Measurements from ENCODE around the gene TAPT1. TPM values are rescaled to one million over a fixed set of nuclear protein-coding genes. Genes with fewer than 3 reads are reported as not detected.

Gene TAPT1
- total RNA-seq, 3 donors from 2014 or later, result 39.7 to 52.5 (median 43.0) TPM

DNA sequence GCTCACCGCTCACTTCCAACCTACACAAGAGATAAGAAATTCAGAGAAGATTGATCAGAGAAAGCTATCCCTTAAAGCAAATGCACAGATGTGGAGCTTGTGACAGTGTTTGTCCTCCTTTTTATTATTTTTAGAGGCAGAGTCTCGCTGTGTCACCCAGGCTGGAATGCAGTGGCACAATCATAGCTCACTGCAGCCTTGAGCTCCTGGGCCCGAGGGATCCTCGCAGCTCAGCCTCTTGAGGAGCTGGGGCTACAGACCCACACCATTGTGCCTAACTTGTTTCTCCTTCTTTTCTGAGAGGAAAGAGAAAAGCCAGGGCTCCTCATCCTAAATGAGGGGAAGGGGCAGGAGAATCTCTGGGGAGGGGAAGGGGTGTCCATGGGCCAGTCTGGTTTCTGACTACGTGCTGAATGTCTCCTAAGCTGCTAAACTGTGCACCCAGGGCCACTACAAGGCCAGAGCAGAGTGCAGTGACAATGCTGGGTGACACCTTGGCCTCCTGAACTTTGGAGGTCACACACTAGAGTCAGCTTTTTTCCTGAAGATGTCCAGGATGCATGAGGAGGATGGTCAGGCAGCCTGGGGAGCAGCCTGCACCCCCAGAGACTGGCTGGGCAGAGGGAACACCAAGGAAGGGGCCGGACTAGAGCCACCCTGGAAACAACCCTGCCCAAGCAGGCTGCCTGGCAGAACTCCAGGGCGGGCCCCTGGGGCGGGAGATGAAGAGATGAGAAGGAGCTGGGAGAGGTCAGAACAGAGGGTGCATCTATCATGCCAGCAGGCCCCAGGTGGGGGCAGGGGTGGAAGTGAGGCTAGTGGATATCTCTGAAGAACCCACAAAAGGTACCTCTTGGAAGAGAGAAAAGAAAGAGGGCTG is 87.0 kb downstream of the TAPT1 start:
- H3K27me3 ChIP-seq, result no peaks in the 10 kb centered on the region
- TF ChIP-seq POLR2AphosphoS5 (IDR thresholded peaks at IDR 0.05) (no peak), POLR2A (IDR thresholded peaks at IDR 0.05) (no peak)
- TF ChIP-seq, protein P1, sequence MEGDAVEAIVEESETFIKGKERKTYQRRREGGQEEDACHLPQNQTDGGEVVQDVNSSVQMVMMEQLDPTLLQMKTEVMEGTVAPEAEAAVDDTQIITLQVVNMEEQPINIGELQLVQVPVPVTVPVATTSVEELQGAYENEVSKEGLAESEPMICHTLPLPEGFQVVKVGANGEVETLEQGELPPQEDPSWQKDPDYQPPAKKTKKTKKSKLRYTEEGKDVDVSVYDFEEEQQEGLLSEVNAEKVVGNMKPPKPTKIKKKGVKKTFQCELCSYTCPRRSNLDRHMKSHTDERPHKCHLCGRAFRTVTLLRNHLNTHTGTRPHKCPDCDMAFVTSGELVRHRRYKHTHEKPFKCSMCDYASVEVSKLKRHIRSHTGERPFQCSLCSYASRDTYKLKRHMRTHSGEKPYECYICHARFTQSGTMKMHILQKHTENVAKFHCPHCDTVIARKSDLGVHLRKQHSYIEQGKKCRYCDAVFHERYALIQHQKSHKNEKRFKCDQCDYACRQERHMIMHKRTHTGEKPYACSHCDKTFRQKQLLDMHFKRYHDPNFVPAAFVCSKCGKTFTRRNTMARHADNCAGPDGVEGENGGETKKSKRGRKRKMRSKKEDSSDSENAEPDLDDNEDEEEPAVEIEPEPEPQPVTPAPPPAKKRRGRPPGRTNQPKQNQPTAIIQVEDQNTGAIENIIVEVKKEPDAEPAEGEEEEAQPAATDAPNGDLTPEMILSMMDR (IDR thresholded peaks at IDR 0.05), result no peak
- H3K4me1 ChIP-seq, result peaks cover 8 to 17% of the 10 kb centered on the region in 2 donors
- H3K4me3 ChIP-seq, result no peak overlapping the region
- H3K36me3 ChIP-seq, result no peaks in the 10 kb centered on the region
- H3K9me3 ChIP-seq, result no peaks in the 10 kb centered on the region
- DNase-seq (ENCODE audit: low spot score in 2 of 2), result no peak
- intact Hi-C loops (cut with DNase I; ENCODE audit: low total_unique reads), result no loop called here
- peak overlapping the region; percentile 92 to 93 for H3K27ac ChIP-seq

DNA sequence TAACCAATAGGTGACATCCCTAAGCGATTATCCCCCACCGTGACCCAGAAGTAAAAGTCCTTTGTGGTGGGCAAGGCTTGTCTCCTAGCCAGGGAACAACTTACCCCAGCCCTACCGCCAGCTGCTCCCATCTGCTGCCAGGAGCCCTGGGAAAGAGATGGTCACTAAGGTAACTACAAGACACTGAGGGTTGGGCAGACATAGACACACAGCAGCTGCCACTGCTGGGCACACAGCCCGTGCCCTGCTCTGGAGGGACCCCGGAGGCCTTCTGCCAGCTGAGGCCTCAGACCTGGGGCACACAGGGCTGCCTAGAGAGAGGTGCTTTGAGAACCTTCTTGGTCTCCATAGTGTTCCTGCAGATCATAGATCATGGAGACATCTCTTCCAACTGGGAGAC is 89.4 kb downstream of the TAPT1 start:
- DNase-seq (ENCODE audit: low spot score in 2 of 2), result no peak
- H3K4me3 ChIP-seq, result no peak overlapping the region
- TF ChIP-seq, protein P1 (IDR thresholded peaks at IDR 0.05), result no peak
- TF ChIP-seq POLR2AphosphoS5 (IDR thresholded peaks at IDR 0.05) (no peak), POLR2A (IDR thresholded peaks at IDR 0.05) (no peak)
- no peaks in the 10 kb centered on the region for H3K27me3 ChIP-seq
- no peaks in the 10 kb centered on the region for H3K9me3 ChIP-seq
- intact Hi-C loops (cut with DNase I; ENCODE audit: low total_unique reads), result no loop called here
- H3K4me1 ChIP-seq, result peaks cover 8 to 16% of the 10 kb centered on the region in 2 donors
- H3K27ac ChIP-seq, result no peak overlapping the region
- H3K36me3 ChIP-seq, result no peaks in the 10 kb centered on the region

DNA sequence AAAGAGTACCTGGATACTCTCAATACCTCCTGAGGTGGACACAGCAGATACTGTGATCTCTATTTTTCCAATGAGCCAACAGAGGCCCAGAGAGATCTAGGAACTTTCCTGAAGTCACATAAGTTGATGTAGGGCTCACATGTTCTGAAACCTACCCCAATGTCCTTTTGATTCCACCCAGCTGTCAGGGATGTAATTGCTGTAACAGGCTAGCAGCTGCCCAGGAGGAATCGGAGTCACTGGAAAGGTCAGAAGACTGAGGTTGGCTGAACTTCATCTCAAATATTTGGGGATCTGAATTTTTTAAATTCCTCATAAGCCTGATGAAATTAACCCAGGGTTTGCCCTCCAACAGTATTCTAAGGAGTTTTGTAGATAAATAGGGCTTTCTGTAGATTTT is 90.0 kb downstream of the TAPT1 start:
- Histone ChIP-seq H3K4me3 (no peak overlapping the region), H3K36me3 (no peaks in the 10 kb centered on the region), H3K27me3 (no peaks in the 10 kb centered on the region), H3K4me1 (peaks cover 4 to 11% of the 10 kb centered on the region in 2 donors), H3K9me3 (no peaks in the 10 kb centered on the region), H3K27ac (no peak overlapping the region)
- no peak for TF ChIP-seq POLR2AphosphoS5 (IDR thresholded peaks at IDR 0.05)
- TF ChIP-seq POLR2A (IDR thresholded peaks at IDR 0.05), result no peak
- DNase-seq (ENCODE audit: low spot score in 2 of 2), result no peak
- intact Hi-C loops (cut with DNase I; ENCODE audit: low total_unique reads), result no loop called here

DNA sequence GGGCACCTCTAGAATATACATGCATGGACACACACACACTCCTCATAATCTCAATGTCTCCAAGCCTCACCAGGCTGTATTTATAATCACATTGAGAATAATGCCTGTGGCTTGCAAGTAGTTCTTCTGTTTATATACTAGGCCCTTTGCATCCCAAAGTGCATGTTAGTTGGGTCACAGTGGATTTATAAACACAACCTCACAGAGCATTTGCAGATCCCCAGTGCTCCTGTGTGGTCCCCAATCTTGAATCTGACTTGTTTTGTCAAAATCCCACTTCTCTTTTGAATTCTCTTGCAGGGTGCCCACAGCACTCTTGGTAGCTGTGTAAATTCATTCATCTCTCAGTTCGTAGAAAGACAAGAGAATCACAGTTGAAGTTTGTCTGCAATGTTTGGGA is 92.9 kb downstream of the TAPT1 start:
- no peaks in the 10 kb centered on the region for H3K36me3 ChIP-seq
- no peaks in the 10 kb centered on the region for H3K4me1 ChIP-seq
- DNase-seq (ENCODE audit: low spot score in 2 of 2), result no peak
- H3K27me3 ChIP-seq, result no peaks in the 10 kb centered on the region
- H3K27ac ChIP-seq, result no peak overlapping the region
- intact Hi-C loops (cut with DNase I; ENCODE audit: low total_unique reads), result no loop called here
- no peaks in the 10 kb centered on the region for H3K9me3 ChIP-seq
- TF ChIP-seq POLR2AphosphoS5 (IDR thresholded peaks at IDR 0.05) (no peak), POLR2A (IDR thresholded peaks at IDR 0.05) (no peak)
- TF ChIP-seq, protein P1 (IDR thresholded peaks at IDR 0.05), result no peak
- H3K4me3 ChIP-seq, result no peak overlapping the region

DNA sequence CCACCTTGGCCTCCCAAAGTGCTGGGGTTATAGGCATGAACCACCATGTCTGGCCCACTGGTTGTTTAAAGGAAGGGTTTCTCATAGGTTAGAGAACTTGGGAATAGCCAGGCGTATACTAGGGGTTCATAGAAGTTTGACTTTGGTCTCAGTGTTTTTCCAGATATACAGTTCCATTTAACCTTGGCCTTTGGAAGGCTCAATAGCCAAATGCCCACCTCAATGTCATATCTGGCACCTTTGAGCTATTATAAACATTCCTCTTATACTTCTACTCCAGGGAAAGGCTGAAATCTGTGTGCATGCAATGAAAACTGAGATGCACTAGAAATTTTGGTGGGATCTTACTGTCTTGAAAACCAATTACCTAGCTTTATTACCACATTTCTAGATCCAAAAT is 95.0 kb downstream of the TAPT1 start:
- no peaks in the 10 kb centered on the region for H3K9me3 ChIP-seq
- no peak for DNase-seq (ENCODE audit: low spot score in 2 of 2)
- no peaks in the 10 kb centered on the region for H3K4me1 ChIP-seq
- H3K27me3 ChIP-seq, result no peaks in the 10 kb centered on the region
- no peaks in the 10 kb centered on the region for H3K36me3 ChIP-seq
- no peak overlapping the region for H3K27ac ChIP-seq
- intact Hi-C loops (cut with DNase I; ENCODE audit: low total_unique reads), result no loop called here
- no peak overlapping the region for H3K4me3 ChIP-seq
- TF ChIP-seq, protein P1 (IDR thresholded peaks at IDR 0.05), result no peak
